Measurements from ENCODE around the gene APCDD1L.

APCDD1L gene

GRCh38 chr20:58515233-58516212 is at the start of gene APCDD1L:
APCDD1L (minus strand) TSS chr20:58515399; CDS start chr20:58514707, 692 bp downstream.
- no peak for DNase-seq (ENCODE audit: low read depth, low spot score)

DNA sequence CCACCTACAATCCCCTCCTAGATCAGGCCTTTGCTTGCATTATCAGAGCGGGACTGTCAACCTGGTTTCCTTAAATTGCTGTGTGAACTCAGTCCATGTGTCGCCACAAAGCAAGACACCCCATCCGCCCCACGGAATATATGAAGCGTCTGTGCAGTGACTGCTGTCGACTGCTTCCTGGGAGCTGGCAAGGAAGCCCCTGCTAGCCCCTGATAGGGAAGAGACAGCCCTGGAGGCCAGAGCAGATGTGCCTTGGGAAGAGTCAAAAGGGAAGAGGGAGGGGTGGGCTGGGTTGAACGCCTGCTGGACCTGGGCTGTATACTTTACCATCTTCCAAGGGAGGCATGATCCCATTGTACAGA is 44.1 kb upstream of the APCDD1L start:
- no peak for DNase-seq (ENCODE audit: low read depth, low spot score)

GRCh38 chr20:58558486-58559367 is 43.5 kb upstream of the APCDD1L start:
- DNase-seq (ENCODE audit: low read depth, low spot score), result no peak

DNA sequence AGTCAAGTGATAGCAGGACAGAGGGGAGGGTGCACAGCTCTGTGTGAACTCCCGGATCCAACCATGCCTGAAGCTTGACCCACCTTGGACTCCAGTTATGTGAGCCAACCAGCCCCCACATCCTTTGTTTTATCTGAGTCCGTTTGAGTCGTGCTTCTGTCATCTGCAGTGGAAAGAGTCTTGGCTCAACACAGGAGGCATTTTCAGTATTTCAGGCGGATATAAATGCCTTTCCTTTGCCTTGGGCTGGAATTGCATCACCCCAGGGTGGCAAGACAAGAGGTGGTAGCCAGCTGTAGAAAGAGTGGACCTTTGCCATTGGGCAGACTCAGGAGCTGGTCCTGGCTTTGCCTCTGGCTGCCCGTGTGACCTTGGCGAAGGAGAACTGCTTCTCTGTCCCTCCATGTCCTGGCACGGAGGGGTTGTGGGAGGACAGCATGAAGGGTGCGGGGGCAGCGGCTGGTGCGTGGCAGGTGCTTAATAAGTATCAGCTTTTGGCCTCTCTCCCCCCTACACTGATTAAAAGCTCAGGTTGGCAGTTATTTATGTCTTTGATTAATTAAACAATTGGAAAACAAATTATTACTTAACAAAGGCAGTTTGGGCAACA is 42.6 kb upstream of the APCDD1L start:
- no peak for DNase-seq (ENCODE audit: low read depth, low spot score)

DNA sequence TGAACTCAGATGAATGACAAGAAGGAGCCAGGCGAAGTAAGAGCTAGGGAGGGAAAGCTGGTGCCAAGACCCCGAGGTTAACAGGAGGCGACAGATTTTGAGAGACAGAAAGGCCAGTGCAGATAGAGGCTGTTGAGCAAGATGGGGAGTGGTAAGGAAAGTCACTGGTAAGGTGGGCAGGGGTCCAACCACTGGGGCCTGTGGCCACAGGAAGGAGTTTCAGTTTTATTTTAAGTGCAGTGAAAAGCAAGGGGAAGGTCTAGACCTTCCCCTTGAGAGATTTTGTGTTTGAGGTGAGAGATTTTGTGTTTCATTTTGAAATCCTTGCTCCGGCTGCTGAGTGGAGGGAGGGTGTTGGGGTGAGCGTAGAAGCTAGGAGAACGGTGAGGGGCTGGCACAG is 41.8 kb upstream of the APCDD1L start:
- DNase-seq (ENCODE audit: low read depth, low spot score), result no peak

DNA sequence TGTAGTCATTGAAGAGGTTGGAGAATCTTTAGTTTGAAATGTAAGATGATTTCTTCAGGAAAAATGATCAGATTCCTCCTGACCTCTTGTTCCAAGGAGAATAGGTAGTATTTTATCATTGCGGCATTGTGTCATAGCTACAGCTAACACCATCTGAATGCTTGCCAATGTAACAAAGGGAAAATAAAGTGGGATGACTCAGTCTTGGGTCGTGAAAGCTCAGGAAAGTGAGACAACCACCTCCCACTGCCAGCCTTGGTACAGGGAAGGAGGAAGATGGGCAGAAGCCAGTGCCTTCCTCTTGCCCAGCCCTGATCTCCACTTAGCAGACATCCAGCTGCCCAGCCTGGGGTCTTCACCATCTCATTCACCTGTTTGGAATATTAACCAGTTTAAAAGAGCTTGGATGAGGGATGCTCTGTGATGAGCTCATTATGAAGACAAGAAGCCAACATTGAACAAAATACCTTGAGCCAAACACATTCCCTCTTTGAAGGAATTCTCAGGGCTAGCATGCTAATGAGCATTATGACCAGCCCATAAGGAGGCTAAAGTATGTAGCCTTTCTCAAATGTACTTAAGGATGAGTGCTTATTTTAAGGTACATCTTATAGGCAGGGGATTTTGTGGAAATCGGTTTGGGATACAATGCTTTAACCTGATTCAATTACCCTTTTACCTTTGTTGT is 40.0 kb upstream of the APCDD1L start:
- DNase-seq (ENCODE audit: low read depth, low spot score), result no peak

GRCh38 chr20:58554541-58554940 is 39.3 kb upstream of the APCDD1L start:
- no peak for DNase-seq (ENCODE audit: low read depth, low spot score)

- no peak for DNase-seq (ENCODE audit: low read depth, low spot score)
Measured at GRCh38 chr20:58553841-58554240, 38.6 kb upstream of the APCDD1L start.

DNA sequence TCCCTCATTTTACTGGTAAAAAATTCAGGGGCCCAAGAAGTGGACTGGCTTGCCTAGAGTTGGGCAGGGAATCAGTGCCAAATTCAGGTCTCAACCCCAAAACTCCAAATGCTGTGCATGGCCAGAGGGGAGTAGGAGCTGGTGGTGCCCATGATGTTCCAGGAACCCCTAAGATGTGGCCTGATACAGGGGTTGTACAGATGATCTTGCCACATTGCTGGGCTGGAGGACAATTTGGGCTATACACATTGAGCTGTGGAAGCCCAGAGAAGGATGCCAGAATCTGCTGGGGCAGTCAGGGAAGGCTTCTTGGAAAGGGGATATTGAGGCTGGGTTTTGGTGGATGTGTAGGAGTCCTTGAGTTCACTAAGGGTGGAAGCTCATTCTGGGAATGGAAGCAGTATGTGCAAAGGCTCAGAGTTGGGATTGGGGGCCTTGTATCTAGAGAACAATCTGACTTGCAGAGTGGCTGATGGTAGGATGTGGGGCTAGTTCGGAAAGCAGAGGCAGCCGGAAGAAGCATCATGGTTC is 38.0 kb upstream of the APCDD1L start:
- DNase-seq (ENCODE audit: low read depth, low spot score), result no peak

DNA sequence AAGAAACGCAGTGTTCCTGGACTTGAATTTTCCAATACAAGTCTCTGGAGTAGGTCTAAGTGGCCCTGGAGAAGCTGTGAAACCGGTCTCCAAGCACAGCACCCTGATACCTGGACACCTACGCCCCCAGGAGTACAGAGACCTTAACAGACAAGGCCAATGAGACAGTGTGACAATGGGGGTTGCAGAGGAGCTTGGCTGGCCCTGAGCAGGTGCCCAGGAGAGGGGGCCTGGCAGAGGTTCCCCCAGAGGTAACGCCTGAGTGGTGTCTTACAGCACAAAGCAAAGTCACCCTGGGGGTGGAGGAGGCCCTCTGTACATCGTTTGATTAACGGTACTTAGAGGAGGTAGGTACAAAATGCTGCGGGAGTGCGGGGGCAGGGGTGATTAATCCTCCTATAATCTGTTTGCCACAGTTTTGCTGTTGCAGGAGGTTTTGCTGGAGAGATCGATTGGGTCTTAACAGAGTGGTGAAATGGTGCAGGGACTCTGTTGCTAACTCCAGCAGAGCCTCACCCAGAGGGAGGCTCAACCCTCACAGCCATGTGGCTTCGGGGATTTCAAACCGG is 37.3 kb upstream of the APCDD1L start:
- DNase-seq (ENCODE audit: low read depth, low spot score), result no peak

DNA sequence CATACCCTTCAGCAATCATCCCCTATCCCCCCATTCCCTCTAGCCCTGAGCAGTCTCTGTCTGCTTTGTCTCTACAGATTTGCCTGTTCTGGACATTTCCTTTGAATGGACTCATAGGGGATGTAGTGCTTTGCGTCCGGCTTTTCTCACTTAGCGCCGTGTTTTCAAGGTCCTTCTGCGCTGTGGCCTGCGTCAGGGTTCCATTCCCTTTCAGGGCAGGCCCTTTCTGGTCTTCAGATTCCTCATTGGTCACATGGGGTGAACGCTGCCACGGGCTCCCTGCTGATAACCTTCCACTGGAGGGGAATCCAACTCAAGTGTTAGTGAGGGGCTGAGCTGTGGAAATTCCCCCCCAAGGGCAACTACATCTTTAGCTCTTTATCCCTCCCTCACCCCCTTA is 36.4 kb upstream of the APCDD1L start:
- DNase-seq (ENCODE audit: low read depth, low spot score), result no peak

DNA sequence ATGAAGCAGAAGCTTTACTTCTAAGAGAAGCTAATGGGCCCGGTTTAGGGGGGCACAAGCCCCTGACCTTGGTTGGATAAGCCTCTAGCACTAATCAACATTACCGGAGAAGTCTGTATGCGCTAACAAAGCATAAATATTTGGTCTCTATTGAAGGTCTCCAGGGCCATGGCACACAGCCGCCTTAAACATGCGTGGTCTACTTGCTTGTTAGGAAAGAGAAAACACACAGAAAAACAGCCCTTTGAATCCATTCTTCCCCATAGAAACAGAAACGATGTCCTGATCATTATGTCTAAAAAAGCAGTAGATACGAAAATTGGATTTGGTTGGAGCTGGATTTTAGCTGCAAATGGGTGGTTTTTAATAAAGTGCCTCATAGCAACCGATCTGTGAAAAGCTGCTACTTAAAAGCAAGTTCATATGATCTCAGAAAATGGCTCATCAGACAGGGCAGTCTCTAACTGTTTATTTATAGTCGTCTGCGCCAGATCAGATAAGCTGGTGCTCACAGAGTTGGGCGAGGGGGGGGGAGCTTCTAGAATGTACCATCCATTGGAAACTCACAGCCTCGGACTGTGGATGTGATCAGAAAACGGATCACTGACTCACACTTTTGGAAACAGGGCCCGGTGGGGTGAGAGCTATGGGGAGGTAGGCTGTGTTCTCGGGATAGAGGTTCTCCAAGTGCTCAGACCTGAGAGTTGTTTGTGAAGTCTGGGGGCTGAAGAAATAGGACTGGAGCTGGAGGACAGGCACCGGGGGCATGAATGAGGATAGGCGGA is 35.3 kb upstream of the APCDD1L start:
- DNase-seq (ENCODE audit: low read depth, low spot score), result no peak

- no peak for DNase-seq (ENCODE audit: low read depth, low spot score)
Measured at GRCh38 chr20:58549231-58550209, 34.3 kb upstream of the APCDD1L start.

- DNase-seq (ENCODE audit: low read depth, low spot score), result no peak
Measured at GRCh38 chr20:58547623-58548475, 32.6 kb upstream of the APCDD1L start.

- no peak for DNase-seq (ENCODE audit: low read depth, low spot score)
Measured at GRCh38 chr20:58546756-58547622, 31.8 kb upstream of the APCDD1L start.

DNA sequence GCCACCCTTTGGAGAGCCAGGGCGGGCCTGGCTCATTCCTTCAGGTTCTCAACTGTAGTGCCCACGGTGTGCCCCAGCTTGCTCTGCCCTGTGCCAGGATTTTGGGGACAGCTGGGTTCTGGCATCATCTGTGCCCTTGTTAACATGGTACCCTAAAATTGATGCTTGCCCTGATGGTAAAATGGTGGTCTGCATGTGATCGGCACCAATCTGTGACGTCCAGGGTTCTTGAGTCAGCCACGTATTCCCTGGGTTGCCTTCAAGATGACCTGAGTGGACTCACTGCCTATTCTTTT is 31.2 kb upstream of the APCDD1L start:
- no peak for DNase-seq (ENCODE audit: low read depth, low spot score)
